Thyroid gland (tissue), 4 donors: Measurements from ENCODE around the gene OPALIN.

Source experiments
- CTCF ChIP-seq, 6 experiments: fragments of 200-600 bp in 3 of 6; fragments of 450-650 bp in 3 of 6; sonication (generic) in 3 of 6; IDR thresholded peaks; one replicate each; pipeline ENCODE4 v1.5.1; 2016 to 2019; ENCODE audit warnings: antibody characterized with exemption in 6 of 6, mild to moderate bottlenecking in 2 of 6, inconsistent platforms in 1 of 6, moderate library complexity in 1 of 6
- POLR2A ChIP-seq, 2 donors: fragments of 450-650 bp; IDR thresholded peaks; one replicate each; pipeline ENCODE4 v1.6.1; 2017; ENCODE audit warnings: antibody characterized with exemption in 2 of 2, mild to moderate bottlenecking in 2 of 2, moderate library complexity in 1 of 2

- TF ChIP-seq CTCF (IDR thresholded peaks at IDR 0.05) (no peak), POLR2A (IDR thresholded peaks at IDR 0.05) (no peak)
Observed at GRCh38 chr10:96321822-96322221, 37.0 kb downstream of the OPALIN start.
